ENCODE measurements around the gene RMC1.
"Not testable (repeated sequence)": the region's sequence is repeated elsewhere in the genome, so short reads cannot be mapped to it uniquely, and the experiment has no call there.

Gene RMC1

GRCh38 chr18:23503963-23504344 is 643 bp downstream of the RMC1 start:
- TF ChIP-seq FOXP2 (optimal IDR thresholded peaks at IDR 0.05; ENCODE audit: control extremely low read depth, extremely low read length, insufficient read depth): no peak
- TF ChIP-seq EZH2 (IDR thresholded peaks at IDR 0.05): no peak
- no peak for TF ChIP-seq POLR2AphosphoS5 (IDR thresholded peaks at IDR 0.05; ENCODE audit: borderline replicate concordance, low read depth, low read length)
- peak overlapping the region; percentile 81 for H3K9ac ChIP-seq (ENCODE audit: insufficient read length)
- no peak for DNase-seq (ENCODE audit: low read depth, low spot score)
- H3K27ac ChIP-seq: no peak overlapping the region
- no peaks in the 10 kb centered on the region for H3K9me3 ChIP-seq (ENCODE audit: low read depth, low read length)
- H3K4me3 ChIP-seq: peak overlapping the region; percentile 96
- H3K36me3 ChIP-seq (ENCODE audit: insufficient read depth, low read length): 0 out of 2 replicates have a peak, but pooled peaks cover 3% of the 10 kb centered on the region

DNA sequence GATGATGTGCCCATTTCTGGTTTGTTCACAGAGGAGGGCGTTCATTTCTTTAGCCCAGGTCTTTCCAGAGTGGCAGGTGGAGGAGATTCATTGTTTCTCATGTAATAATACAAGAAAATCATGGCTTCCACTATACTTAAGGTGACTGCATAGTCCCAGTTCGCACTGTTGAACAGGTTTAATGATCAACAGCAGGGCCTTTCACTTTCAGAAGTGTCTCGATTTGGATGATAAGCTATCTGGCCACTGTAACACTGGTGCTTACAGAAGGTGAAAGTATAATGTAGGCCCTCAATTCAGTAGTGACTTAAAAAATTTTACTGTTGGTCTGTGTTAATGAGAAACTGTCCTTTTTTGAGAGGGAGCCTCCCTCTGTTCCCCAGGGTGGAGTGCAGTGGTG is 1.4 kb downstream of the RMC1 start:
- DNase-seq (ENCODE audit: low read depth, low spot score): no peak
- no peaks in the 10 kb centered on the region for H3K9me3 ChIP-seq (ENCODE audit: low read depth, low read length)
- H3K9ac ChIP-seq (ENCODE audit: insufficient read length): no peak overlapping the region
- 0 out of 2 replicates have a peak, but pooled peaks cover 3% of the 10 kb centered on the region for H3K36me3 ChIP-seq (ENCODE audit: insufficient read depth, low read length)
- peak overlapping the region; percentile 96; the same call in 1 of the 2 replicates for H3K4me3 ChIP-seq
- H3K27ac ChIP-seq: no peak overlapping the region
- no peak for TF ChIP-seq EZH2 (IDR thresholded peaks at IDR 0.05)
- no peak for TF ChIP-seq POLR2AphosphoS5 (IDR thresholded peaks at IDR 0.05; ENCODE audit: borderline replicate concordance, low read depth, low read length)
- no peak for TF ChIP-seq FOXP2 (optimal IDR thresholded peaks at IDR 0.05; ENCODE audit: control extremely low read depth, extremely low read length, insufficient read depth)

- H3K9me3 ChIP-seq (ENCODE audit: low read depth, low read length): no peaks in the 10 kb centered on the region
- H3K27ac ChIP-seq: no peak overlapping the region
- no peak overlapping the region for H3K4me3 ChIP-seq
- H3K9ac ChIP-seq (ENCODE audit: insufficient read length): no peak overlapping the region
- H3K36me3 ChIP-seq (ENCODE audit: insufficient read depth, low read length): peaks cover 10% of the 10 kb centered on the region; the same call in 1 of the 2 replicates
- TF ChIP-seq FOXP2 (optimal IDR thresholded peaks at IDR 0.05; ENCODE audit: control extremely low read depth, extremely low read length, insufficient read depth) (no peak), POLR2AphosphoS5 (IDR thresholded peaks at IDR 0.05; ENCODE audit: borderline replicate concordance, low read depth, low read length) (no peak), EZH2 (IDR thresholded peaks at IDR 0.05) (no peak)
- no peak for DNase-seq (ENCODE audit: low read depth, low spot score)
Observed at GRCh38 chr18:23506393-23506792, 3.1 kb downstream of the RMC1 start.

DNA sequence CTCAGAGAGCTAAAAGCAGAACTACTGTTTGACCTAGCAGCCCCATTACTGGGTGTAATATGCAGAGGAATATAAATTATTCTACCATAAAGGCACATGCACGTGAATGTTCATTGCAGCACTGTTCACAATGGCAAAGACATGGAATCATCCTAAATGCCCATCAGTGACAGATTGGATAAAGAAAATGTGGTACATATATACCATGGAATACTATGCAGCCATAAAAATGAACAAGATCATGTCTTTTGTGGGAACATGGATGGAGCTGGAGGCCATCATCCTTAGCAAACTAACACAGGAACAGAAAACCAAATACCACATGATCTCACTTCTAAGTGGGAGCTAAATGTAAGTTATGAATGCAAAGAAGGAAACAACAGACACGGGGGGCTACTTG is 7.6 kb downstream of the RMC1 start:
- H3K4me3 ChIP-seq; H3K27ac ChIP-seq; H3K36me3 ChIP-seq (ENCODE audit: insufficient read depth, low read length); H3K9me3 ChIP-seq (ENCODE audit: low read depth, low read length); H3K9ac ChIP-seq (ENCODE audit: insufficient read length); DNase-seq (ENCODE audit: low read depth, low spot score): not testable (repeated sequence)

GRCh38 chr18:23512216-23512615 is 8.9 kb downstream of the RMC1 start:
- DNase-seq (ENCODE audit: low read depth, low spot score); H3K27ac ChIP-seq; H3K9ac ChIP-seq (ENCODE audit: insufficient read length); H3K9me3 ChIP-seq (ENCODE audit: low read depth, low read length); H3K4me3 ChIP-seq: not testable (repeated sequence)
- peaks cover 13% of the 10 kb centered on the region; the same call in 1 of the 2 replicates for H3K36me3 ChIP-seq (ENCODE audit: insufficient read depth, low read length)

DNA sequence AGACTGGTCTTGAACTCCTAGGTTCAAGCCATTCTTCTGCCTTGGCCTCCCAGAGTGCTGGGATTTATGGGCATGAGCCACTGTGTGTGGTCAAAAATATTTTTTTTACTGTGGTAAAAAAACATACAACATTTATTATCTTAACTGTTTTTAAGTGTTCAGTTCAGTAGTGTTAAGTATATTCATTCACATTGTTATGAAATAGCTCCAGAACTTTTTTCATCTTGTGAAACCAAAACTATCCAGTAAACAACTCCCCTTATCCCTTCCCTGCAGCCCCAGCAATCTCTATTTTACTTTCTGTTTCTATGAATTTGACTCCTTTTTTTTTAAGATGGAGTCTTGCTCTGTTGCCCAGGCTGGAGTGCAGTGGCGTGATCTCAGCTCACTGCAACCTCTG is 9.3 kb downstream of the RMC1 start:
- Histone ChIP-seq H3K9me3 (ENCODE audit: low read depth, low read length) (no peaks in the 10 kb centered on the region), H3K9ac (ENCODE audit: insufficient read length) (no peak overlapping the region), H3K36me3 (ENCODE audit: insufficient read depth, low read length) (peaks cover 13% of the 10 kb centered on the region; the same call in 1 of the 2 replicates), H3K27ac (no peak overlapping the region), H3K4me3 (no peak overlapping the region)
- no peak for DNase-seq (ENCODE audit: low read depth, low spot score)
- TF ChIP-seq POLR2AphosphoS5 (IDR thresholded peaks at IDR 0.05; ENCODE audit: borderline replicate concordance, low read depth, low read length) (no peak), FOXP2 (optimal IDR thresholded peaks at IDR 0.05; ENCODE audit: control extremely low read depth, extremely low read length, insufficient read depth) (no peak)

DNA sequence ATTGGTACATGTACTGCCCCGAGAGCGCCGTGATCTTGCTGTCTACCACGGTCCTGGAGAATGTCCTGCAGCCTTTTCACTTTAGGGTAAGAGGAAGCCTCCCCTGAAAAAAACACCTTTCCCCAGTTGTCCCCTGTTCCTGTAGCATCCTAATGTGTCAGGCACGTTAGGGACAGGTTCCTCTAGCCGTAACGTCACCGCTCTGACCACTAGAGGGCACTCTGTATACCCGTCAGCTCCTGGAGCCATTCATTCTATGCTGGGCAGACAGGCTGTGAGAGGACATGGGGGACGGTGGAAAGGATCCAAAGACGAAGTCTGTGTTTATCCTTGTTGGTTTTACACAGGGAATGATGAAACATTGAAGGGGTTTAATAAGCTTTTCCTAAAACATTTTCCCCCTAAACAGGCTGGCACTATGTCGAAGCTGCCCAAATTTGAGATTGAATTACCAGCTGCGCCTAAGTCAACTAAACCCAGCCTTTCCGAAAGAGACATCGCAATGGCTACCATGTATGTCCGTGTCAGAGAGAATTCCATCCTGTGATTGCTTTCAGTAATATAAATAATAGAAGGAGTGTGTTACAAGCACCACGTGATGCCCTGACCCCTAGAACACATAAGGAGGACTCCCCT is 12.7 kb downstream of the RMC1 start:
- no peaks in the 10 kb centered on the region for H3K9me3 ChIP-seq (ENCODE audit: low read depth, low read length)
- DNase-seq (ENCODE audit: low read depth, low spot score): no peak
- peaks cover 20% of the 10 kb centered on the region for H3K36me3 ChIP-seq (ENCODE audit: insufficient read depth, low read length)

GRCh38 chr18:23519734-23520133 is 16.4 kb downstream of the RMC1 start:
- DNase-seq (ENCODE audit: low read depth, low spot score): no peak
- Histone ChIP-seq H3K9me3 (ENCODE audit: low read depth, low read length) (no peaks in the 10 kb centered on the region), H3K36me3 (ENCODE audit: insufficient read depth, low read length) (peaks cover 37% of the 10 kb centered on the region), H3K9ac (ENCODE audit: insufficient read length) (no peak overlapping the region), H3K27ac (no peak overlapping the region), H3K4me3 (no peak overlapping the region)
- no peak for TF ChIP-seq EZH2 (IDR thresholded peaks at IDR 0.05)
- TF ChIP-seq POLR2AphosphoS5 (IDR thresholded peaks at IDR 0.05; ENCODE audit: borderline replicate concordance, low read depth, low read length): no peak
- TF ChIP-seq FOXP2 (optimal IDR thresholded peaks at IDR 0.05; ENCODE audit: control extremely low read depth, extremely low read length, insufficient read depth): no peak

More for the DNA sequence above, 12.7 kb downstream of the RMC1 start:
- H3K4me3 ChIP-seq: no peak overlapping the region
- no peak overlapping the region for H3K27ac ChIP-seq
- H3K9ac ChIP-seq (ENCODE audit: insufficient read length): no peak overlapping the region
- TF ChIP-seq FOXP2 (optimal IDR thresholded peaks at IDR 0.05; ENCODE audit: control extremely low read depth, extremely low read length, insufficient read depth) (no peak), POLR2AphosphoS5 (IDR thresholded peaks at IDR 0.05; ENCODE audit: borderline replicate concordance, low read depth, low read length) (no peak), EZH2 (IDR thresholded peaks at IDR 0.05) (no peak)

DNA sequence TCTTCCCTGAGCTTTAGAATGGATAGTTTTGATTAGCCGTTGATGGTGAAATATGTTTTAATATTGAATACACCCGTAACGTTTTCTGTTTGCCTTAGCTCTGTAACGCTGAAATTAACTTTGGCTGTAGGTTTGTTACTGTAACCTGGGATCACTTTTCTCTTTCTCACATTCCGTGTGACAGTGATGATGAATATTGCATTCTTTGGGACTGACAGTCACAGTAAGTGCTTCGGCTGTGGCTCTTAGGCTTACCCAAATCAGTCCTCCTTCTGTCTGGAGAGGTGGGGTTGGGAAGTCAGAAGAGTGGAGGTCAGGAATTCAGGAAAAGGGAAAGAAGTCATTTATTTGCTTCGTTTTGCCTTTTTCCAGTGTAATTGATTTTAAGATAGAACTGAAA is 18.0 kb downstream of the RMC1 start:
- no peak overlapping the region for H3K9ac ChIP-seq (ENCODE audit: insufficient read length)
- no peak for DNase-seq (ENCODE audit: low read depth, low spot score)
- H3K9me3 ChIP-seq (ENCODE audit: low read depth, low read length): no peaks in the 10 kb centered on the region
- H3K4me3 ChIP-seq: no peak overlapping the region
- TF ChIP-seq EZH2 (IDR thresholded peaks at IDR 0.05) (no peak), FOXP2 (optimal IDR thresholded peaks at IDR 0.05; ENCODE audit: control extremely low read depth, extremely low read length, insufficient read depth) (no peak), POLR2AphosphoS5 (IDR thresholded peaks at IDR 0.05; ENCODE audit: borderline replicate concordance, low read depth, low read length) (no peak)
- peaks cover 35% of the 10 kb centered on the region for H3K36me3 ChIP-seq (ENCODE audit: insufficient read depth, low read length)
- H3K27ac ChIP-seq: no peak overlapping the region

All from SK-N-MC (cell line).